HG03521 (cell line): Measurements from ENCODE around the gene LSMEM2.
A peak's percentile ranks its signal among the peaks of the same experiment; 100 is the strongest.
"Not testable (repeated sequence)": the region's sequence is repeated elsewhere in the genome, so short reads cannot be mapped to it uniquely, and the experiment has no call there.

Experiments used
- ATAC-seq: cut with Tn5 transposase; IDR thresholded peaks from one replicate; pipeline ENCODE4 v1.9.1; 2021; ENCODE audit warnings: mild to moderate bottlenecking, moderate library complexity; ENCODE audit not compliant: unreplicated experiment

Gene LSMEM2

GRCh38 chr3:50264383-50264963 lies 14.4 kb upstream of the LSMEM2 start:
- ATAC-seq = no peak

DNA sequence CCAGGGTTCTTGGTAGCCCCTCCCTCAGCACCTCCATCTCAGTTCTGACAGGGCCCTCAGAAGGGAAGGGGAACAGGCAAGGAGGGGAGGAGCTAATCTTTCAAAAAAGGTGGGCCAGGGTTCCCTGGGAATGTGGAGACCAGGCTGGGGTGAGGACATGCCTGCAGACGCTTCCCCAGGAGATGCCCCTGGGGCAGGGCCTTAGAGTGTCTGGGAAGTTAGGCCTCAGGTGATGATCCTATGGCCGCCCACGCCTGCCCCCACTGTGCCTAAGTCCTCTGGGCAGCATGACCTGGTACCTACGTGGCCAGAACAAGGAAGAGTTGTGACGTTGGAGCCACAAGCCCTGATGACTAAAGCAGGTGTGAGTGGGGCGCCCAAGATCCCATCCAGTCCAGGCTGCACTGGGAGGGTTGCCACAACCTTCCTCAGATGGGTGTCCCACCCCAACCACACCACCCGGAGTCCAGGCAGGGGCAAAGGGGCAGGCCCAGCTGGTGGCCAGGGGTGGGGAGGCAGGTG lies 13.9 kb upstream of the LSMEM2 start:
- ATAC-seq = no peak

DNA sequence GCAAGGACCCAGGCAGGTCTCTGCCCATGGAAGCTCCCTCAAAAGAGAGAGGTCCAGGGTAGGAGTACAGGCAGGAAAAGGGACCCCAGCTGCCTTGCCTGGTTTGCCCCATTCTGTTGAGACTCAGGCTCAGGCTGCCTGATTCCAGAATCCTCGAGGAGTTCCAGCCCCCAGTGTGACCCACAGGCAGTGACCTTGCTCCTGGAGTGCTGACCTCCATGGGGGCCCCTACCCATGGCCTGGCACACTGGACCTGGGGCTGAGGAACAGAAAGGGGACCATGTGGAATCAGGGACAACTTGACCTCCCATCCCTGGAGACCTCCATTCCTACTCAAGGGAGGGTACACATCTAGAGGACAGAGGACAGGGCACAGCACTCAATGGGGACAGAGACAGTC lies 13.3 kb upstream of the LSMEM2 start:
- no peak for ATAC-seq

DNA sequence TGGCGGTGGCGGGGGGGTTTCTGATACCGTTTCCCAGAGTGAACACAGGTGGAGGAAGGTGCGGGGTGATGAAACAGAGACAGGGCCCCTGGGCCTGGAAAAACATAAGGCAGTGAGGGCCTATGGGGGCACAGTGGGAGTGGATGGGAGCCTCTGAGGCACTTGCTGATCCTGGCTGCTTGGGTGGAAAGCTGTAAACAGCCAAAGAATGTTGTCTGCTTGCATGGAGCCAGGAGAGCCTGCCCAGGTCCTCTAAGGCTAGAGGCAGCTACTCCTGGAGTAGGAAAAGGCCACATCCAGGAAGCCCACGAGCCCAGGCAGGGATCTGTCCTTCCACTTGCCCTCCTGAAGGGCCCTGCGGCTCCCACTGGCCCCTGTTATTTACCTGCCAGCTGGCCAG lies 12.9 kb upstream of the LSMEM2 start:
- ATAC-seq = no peak

DNA sequence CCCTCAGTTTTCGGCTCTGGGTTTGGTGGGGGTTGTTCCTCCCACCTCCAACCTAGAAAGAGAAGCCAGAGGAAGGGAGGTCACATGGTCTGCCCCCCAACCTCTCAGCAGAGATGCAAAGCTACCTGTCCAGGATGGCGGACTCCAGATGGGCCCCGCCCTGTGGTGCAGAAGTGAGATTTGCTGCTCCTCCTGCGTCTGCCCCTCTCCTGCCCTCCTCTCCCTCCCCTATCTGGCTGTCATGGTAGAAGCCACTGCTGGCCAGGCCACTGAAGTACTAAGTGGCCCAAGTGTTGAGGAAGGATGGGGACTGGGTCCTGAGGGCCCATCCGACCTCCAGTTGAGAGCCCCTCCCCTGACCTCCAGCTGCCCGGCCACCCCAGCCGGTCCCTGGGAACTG lies 12.1 kb upstream of the LSMEM2 start:
- no peak for ATAC-seq

DNA sequence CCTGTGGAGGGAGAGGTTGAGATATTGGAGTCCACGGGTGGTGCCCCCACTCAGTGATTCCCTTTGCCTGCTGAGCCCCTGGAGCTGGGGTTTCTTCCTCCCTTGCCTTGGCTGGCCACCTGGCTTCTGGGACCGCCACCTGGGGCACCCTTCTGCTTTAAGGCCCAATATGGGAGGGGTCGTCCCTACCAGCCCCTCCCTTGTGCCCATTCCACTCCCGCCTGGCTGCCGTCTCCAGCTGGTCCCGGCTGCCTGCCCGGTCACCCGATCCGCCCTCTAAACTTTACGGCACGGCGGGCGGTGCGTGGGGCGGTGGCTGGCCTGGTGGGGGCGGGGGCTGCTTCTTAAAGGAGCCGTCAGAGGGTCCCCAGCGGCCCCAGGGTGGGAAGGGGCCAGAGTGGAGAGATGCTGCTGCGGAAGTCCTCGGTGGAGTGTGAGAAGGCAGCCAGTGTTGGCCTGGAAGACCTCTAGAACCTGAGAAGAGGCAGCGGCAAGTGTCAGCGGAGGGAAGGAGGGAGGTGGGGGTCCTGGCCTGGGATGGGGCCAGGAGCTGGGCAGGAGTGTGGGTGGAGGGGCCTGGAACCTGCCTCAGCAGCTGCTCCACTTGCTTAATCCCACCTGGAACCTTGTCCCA lies 11.5 kb upstream of the LSMEM2 start:
- ATAC-seq = no peak

DNA sequence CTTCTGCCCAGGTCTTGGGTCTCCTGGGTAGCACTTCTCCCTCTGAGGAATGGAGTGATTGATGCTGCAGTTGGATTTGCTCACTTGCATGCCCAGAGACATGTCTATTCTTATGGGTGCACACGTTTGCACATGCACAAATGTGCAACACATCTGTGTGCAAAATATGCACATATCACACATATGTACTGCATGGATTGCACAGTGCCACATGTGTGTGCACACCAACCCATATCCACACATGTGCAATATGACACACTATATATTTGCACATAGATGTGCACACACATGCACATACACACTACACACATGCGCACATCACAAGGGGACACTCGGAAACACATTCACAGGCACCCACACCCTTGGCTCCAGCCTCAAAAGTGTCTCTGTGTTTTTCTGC lies 10.6 kb upstream of the LSMEM2 start:
- ATAC-seq = no peak

DNA sequence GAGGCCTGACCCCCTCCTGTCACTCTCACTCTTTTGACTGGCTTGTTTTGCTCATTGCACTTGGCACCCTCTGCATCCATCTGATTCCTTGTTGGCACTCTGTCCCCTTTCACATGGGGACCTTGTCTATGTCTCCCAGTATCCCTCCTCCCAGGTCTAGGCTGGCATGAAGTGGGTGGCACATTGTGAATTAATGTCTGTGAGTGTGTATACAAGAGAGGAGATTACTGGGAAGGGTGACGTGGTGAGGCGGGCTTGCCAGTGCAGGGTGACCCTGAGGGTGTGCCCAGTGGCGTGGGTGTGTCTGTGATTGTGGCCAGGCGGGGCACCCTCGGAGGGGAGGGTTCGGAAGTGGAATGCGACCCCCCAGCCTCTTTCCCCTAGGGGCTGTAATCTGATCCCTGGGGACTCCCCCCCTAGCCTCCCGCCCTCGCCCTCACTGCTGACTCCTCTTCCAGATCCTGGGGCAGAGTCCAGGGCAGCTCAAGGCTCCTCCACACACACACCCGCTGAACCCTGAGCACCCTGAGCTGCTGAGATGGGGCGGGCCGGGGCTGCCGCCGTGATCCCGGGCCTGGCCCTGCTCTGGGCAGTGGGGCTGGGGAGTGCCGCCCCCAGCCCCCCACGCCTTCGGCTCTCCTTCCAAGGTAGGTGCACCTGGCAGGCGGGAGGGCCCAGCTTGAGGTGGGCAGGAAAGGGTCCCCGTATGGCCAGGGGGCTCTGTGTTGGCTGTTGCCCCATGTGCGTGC lies 10.0 kb upstream of the LSMEM2 start, which contains the start of gene SEMA3B:
TSS of gene SEMA3B (plus strand) at position 445 of the 749 bp plus-strand sequence. CDS start at position 539, 94 bp downstream.
- ATAC-seq = no peak

GRCh38 chr3:50269460-50269859 lies 9.4 kb upstream of the LSMEM2 start:
- no peak for ATAC-seq

- ATAC-seq = no peak
Measured at GRCh38 chr3:50269977-50270413, 8.9 kb upstream of the LSMEM2 start.

GRCh38 chr3:50270422-50271224 lies 8.3 kb upstream of the LSMEM2 start:
- no peak for ATAC-seq

DNA sequence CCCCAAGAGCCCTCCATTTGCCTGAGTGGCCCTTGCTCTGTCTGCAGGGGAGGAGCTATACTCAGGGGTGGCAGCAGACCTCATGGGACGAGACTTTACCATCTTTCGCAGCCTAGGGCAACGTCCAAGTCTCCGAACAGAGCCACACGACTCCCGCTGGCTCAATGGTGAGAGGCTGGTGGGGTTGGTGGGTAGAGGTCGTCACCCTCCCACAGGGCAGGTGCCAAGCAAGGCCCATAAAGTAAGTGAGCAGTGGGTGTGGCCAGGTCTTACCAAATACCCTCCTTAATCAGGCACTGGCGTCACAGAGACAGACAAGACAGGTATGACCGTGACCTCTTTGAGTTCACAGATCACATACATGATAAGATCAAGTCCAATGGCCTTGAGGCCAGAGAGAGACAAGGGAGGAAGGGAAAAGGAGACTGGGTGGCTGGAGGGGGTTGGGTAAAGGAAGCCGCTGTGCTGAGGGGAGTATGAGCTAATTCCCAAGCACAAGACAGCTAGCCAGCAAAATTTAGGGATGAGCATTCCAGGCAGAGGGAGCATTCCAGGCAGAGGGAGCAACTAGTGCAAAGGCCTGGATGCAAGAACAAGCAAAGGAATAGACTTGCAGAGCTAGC lies 7.5 kb upstream of the LSMEM2 start:
- no peak for ATAC-seq

GRCh38 chr3:50272538-50272910 lies 6.4 kb upstream of the LSMEM2 start:
- not testable (repeated sequence) for ATAC-seq

- ATAC-seq = peak; percentile 63
Measured at GRCh38 chr3:50272911-50273688, 5.8 kb upstream of the LSMEM2 start.

GRCh38 chr3:50273689-50274065 lies 5.2 kb upstream of the LSMEM2 start:
- no peak for ATAC-seq

GRCh38 chr3:50274371-50275104 lies 4.3 kb upstream of the LSMEM2 start:
- ATAC-seq = no peak

GRCh38 chr3:50275141-50275995 lies 3.5 kb upstream of the LSMEM2 start:
- ATAC-seq = no peak

DNA sequence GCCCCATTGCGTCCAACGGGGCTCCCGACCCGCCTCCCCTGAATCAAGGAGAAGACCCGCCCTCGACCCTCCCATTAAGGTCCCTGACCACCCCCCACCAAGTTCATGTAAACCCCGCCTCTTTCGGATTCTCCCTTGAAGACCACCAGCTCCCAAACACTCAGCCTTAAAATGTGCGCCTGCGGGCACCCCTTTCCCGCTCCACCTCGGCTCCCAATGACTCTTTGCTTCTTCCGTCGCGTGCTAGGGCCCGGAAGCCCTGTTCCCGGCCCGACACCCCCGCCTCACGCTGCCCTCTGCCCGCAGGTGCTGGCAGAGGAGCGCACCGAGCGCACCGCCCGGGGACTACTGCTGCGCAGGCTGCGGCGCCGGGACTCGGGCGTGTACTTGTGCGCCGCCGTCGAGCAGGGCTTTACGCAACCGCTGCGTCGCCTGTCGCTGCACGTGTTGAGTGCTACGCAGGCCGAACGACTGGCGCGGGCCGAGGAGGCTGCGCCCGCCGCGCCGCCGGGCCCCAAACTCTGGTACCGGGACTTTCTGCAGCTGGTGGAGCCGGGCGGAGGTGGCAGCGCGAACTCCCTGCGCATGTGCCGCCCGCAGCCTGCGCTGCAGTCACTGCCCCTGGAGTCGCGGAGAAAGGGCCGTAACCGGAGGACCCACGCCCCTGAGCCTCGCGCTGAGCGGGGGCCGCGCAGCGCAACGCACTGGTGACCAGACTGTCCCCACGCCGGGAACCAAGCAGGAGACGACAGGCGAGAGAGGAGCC lies 2.7 kb upstream of the LSMEM2 start:
- no peak for ATAC-seq
